Midbrain (tissue), 1 donor: ENCODE results near the gene PRSS33.

Experiments used
- DNase-seq: peaks from one replicate; lab custom pipeline; 2025; lab: John Stamatoyannopoulos, UW

Gene PRSS33

DNA sequence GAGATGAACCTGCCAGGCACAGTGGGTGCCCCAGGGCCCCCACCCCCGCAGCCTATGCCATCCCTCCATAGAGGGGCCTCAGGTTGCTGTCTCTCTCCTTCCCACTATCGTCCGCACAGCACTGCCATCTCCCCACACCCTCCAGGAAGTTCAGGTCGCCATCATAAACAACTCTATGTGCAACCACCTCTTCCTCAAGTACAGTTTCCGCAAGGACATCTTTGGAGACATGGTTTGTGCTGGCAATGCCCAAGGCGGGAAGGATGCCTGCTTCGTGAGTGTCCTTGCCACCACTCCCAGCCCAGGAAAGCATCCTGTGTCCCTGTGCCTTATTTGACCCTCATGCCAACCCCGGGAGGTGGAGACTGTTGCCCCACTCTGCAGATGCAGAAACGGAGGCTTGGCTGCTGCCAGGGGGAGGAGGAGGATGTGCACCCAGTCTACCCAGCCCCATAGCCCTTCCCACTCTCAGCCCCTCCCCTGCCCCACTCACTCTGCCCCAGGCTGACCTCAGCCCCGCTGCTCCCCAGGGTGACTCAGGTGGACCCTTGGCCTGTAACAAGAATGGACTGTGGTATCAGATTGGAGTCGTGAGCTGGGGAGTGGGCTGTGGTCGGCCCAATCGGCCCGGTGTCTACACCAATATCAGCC, 33.6 kb upstream of the PRSS33 start:
- DNase-seq = no peak

DNA sequence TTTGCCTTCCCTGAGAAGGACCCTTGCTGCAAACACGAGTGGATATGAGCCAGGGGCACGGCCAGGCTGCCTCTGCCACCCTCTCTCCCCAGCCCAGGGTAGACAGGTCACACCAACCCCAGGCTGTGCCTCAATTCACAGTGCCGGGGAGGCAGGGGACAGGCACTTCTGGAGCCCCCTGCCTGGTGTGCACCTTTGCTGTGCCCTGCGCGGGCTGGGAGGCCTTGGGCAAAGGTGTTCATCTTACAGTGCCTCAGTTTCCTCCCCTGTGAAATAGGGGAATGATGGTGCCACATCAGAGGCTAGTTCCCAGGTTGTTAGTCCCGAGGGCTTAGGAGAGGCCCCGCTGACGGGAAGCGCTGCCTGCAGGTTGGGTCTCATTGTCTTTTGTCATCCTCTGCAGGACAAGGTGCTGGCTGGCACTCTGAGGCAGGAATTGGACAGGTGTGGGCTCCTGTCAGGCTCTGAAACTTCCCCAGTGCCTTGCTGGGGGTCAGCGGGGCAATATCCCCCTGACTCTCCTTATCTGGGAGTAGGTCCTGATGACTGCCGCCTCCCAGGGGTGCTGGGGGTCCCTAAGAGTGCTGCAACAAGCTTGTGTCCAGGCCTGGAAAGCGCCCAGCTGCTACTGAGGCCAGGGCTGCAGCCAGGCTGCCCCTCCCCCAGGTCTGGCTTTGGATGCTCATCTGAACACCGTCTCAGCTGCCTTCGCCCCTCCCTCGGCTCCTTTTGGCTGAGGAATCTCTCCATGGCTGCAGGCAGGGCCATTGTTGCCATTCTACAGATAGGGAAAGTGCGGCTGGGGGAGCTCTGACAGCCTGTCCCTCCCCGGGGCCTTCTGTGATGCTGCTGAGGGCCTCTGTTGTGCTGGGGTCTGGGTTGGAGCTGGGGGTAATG, 32.8 kb upstream of the PRSS33 start:
- no peak for DNase-seq

DNA sequence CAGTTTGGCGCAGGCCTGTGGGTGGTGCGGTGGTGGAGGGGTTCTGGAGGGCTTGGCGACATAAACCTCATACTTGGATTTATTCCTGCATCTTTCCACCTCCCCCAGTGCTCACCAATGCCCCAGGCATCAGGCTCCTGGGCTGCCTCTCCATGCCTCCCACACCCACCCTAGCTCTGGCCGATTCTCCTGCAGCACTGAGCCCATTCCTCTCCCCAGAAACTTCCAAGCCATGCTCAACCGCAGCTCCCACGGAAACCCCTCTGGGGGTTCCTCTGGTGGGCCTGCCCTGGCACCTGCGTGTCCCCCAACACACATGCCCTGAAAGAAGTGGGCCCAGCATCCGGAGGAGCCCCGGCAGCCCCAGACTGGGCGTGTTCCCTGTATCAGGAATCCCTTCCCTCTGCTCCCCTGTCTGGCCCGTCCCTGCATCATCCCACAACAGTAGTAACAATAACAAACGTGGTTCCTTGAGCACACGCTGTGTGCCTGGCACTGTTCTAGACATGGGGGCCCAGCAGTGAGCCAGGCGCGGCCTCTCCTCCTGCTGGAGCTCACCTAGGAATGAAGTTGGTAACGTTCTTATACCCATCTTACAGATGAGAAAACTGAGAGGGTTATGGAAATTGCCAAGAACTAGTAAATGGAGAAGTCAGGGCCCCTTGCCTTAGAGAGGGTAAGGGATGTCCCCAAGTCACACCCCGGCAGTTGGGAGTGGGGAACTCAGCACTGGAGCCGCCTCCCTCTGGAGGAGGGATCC, 32.0 kb upstream of the PRSS33 start:
- DNase-seq = no peak

DNA sequence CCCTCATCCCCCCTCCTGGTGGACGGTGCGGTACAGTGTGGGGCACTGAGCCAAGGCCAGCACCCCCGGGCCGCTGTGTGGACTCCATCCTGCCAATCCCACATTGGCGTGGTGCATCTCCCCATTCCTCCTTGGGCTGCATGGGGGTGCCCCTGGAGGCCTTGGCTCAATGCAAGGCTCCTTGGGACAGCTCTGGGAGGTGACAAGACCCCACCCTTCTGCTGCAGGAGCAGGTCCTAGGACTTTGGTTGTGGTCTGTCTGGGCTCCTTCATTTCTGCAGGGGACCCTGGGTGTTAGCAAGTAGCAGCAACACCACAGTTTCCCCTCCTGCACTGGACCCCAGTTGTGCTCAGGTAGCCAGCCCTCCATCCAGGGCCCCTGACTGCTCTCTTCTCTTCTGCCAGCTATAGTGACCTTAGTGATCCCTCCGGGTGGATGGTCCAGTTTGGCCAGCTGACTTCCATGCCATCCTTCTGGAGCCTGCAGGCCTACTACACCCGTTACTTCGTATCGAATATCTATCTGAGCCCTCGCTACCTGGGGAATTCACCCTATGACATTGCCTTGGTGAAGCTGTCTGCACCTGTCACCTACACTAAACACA, 31.0 kb upstream of the PRSS33 start:
- no peak for DNase-seq

DNA sequence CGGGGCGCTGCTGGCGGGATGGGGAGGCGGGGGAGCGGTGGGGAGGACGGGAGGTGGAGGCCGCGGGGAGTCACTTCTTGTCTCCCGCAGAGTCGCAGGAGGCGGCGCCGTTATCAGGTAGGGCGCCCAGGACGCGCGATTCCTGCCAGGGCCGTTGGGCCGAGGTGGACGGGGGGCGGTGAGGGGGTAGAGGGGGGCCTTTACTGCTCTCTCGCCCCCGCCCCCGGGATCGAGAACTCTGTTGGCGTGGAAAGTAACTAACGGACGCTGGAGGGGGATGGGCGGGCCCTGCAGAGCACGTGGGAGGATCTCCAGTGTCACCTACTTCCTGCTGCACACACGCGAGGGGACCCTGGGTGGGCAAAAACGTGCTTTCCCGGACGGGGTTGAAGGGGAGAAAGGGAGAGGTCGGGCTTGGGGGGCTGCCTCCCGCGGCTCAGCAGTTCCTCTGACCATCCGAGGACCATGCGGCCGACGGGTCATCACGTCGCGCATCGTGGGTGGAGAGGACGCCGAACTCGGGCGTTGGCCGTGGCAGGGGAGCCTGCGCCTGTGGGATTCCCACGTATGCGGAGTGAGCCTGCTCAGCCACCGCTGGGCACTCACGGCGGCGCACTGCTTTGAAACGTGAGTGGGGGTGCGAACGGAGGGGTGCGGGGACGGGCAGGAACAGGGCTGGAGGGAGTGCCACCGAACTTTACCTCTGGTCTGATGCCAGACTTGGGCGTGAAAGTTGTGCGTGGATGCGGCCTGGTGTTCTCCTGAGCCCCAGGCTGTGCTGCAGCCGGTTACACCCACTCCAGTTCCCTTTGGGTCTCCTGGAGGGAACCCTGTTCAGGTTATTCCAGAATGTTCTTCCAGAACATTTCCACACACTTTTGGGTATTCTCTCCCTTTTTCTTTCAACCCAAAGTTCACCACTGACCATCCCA, 30.2 kb upstream of the PRSS33 start:
- no peak for DNase-seq

DNA sequence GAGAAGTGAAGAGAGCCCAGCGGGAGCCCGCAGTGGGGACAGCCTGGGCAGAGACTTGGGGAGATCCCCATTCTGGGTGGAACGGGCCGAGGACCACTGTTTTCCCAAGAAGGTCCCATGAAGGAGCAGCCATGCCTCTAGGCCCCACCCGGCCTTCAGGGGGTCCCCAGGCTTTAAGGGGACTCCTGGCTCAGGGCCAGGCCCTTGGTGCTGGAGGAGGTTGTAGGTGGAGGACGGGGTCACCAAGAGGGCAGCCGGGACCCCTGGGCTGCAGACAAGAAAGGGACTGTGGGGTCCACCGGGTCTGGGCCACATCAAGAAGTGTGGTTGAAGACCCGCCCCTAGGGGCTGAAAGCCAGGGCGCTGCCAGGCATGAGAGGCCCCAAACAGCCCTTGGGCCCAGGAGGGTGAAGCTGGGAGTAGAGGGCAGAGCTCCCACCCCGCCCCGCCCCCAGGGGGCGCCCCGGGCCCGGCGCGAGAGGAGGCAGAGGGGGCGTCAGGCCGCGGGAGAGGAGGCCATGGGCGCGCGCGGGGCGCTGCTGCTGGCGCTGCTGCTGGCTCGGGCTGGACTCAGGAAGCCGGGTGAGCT, 29.5 kb upstream of the PRSS33 start, which contains the start of gene PRSS21:
PRSS21 (plus strand) TSS at position 487 of the 589 bp plus-strand sequence; CDS start at position 519, 32 bp downstream.
- no peak for DNase-seq

DNA sequence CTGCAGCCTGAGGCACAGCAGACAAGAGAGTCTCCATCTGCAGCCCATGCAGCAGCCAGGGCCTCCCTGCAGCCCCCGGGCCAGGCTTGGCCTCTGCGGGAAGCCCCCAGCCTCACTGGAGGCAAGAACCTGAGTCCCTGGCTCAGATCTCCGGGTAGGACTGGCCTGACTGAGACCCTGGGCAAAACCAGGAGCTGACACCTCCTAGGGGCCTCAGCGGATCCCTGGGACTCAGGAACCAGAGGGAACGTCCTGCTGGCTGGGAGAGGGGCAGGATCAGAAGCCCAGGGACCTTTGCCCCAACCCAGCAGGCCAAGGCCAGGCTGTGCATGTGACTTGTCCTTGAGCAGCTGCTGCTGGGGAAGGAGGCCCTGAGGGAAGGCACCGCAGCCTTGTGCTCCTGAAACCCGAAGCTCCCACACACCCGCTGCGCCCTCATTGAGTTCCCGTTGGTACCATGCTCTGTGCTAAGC, 28.0 kb upstream of the PRSS33 start:
- DNase-seq = no peak

DNA sequence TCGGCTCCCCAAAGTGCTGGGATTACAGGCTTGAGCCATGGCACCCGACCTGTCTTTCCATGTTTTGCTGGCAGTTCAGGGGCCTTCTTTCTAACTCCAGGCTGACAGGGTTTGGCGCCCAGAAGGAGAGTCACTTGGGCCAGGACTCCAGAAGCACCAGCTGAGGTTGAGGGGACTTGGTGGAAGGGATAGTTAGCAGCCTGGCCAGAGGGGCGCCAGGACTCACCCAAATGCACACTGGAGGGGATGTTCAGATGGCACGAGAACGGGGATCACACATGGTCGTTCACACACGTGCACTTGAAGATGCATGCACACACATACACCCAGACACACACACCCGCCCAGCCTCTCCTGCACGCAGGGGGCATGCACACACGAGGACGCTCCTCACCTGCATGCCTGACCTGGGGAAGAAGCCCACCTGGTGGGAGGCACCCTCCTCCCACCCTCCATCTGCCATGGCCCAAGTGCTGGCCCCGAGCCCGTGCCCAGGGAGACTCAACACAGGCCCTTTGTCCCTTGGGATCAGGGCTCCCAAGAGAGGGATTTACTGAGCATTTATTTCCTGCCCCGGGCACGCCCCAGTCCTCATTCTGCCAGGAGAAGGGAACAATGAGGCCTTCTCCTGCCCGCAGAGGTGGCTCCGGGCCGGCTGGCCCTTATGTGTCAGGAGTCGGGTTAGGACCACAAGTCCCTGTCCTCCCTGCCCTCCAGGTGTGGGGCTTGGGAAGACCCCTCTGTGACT, 27.4 kb upstream of the PRSS33 start:
- DNase-seq = no peak

DNA sequence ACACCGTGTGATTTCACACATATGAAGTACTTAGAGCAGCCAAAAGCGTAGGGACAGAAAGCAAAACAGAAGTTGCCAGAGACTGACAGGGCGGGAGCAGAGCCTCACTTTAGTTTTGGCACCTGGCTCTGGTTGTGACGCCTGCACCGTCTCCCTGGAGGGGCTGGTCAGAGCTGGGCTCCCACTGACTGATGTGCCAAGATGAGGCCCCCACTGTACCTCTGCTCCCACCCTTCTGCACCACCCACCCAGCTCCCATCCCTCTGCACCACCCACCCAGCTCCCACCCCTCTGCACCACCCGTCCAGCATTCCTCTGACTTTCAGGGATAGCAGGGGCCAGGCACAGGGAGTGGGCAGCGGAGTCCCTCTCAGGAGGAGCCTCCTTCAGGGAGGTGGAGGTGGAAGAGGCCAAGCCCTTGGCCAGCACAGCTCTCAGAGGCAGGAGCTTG, 26.4 kb upstream of the PRSS33 start:
- no peak for DNase-seq

DNA sequence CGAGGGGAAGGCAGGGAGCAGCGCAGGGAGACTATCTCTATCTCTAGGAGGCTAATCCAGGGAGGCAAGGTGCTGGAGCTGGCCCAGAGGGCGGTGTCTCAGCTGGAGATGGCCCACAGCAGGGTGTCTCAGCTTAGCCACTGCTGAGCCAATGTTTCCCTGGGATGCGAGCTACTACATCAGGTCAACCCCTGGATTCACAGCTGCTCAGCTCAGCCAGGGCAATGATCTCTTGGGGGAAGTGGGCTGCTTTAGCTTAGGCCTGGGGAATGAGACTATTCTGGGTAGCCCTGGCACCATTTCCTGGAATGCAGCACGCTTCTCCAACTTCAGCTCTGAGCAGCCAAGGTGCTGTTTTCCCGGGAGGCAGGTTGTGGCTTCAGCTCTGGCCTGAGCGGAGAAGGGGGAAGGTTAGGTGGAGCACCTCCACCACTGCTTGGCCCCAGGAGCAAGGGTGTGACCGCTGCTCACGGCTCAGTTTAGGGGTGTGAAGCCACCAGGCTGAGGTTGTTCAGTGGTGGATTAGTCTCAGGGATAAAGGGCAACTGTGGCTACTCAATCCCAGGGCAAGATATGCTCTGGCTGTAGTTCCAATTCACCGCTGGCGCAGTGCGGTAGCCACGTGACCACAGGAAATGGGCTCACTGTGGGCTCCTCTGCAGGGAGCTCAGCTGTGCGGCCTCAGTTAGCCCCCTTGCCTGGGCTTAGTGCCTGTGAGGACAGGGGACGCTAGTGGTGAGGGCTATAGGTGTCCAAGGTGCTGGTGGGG, 24.5 kb upstream of the PRSS33 start:
- no peak for DNase-seq

DNA sequence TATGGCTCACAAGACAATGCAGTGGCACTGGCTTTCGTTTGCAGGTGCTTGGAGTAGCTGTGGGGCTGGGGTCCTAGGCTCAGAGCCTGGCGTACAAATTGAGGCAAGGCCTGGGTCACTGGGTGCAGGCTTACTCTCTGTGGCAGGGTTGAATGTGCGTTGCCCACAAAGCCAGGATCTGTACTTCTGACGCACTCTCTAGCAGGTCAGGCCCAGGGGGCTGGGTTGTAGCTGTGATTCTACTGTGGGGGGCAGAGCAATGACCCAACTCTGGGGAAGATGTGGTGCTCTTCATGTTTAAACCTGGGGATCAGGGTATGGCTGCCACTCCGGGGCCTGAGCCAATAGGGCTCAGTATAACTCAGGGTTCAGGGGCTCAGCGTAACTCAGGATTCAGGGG, 23.3 kb upstream of the PRSS33 start:
- no peak for DNase-seq

DNA sequence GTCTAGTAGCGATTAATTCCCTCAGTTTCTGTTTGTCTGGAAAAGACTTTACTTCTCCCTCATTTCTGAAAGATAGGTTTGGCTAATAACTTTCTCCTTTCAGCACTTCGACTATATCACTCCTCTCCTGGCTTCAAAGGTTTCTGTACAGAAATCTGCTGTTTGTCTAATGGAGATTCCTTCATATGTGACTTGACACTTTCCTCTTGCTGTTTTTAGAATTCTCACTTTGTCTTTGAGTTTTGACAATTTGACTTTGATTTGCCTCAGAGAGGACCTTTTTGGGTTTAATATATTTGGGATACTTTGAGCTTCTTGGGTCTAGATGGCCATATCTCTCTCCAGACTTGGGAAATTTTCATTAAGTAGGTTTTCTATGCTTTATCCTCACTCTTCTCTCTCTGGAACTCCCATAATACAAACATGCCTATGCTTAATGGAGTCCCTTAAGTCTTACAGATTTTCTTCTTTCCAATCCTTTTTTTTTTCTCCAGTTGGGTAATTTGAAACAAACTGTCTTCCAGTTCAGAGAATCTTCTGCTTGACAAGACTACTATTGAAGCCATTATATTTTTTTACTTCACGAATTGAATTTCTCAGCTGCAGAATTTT, 21.9 kb upstream of the PRSS33 start:
- no peak for DNase-seq

DNA sequence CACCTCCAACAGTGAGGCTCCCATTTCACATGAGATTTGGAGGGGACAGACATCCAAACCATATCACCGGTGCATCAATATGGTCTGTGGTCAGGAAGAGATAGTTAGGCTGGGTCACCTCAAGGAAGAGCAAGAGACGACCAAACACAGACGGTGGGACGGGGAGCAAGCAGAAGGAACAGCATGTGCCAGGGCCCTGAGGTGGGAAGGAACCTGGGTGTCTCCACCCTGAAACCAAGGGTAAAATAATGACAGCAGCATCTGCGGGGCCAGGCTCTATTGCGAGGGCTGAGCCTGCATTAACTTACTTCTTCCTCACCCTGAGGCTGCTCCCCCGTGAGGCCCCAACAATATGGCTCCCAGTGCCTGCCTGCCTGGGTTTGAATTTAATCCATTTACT, 20.8 kb upstream of the PRSS33 start:
- DNase-seq = no peak

DNA sequence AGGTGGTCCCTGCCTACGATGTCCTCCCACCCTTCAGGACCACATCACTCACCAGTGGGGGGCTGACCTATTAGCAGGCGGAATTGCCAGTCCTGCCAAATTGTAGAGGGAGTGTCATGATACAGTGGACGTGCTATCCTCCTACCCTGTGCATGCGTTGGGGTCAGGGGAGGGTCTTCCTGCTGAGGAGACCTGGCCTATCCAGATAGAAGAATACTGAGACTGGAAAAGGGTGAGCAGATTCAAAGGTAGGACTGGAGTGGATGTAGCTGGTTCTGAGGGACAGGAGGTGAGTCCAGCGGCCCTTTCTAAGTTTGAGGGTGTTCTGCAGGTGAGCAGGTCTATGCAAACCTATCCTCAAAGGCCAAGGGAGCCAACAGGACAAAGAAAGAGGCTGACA, 18.9 kb upstream of the PRSS33 start:
- no peak for DNase-seq

DNA sequence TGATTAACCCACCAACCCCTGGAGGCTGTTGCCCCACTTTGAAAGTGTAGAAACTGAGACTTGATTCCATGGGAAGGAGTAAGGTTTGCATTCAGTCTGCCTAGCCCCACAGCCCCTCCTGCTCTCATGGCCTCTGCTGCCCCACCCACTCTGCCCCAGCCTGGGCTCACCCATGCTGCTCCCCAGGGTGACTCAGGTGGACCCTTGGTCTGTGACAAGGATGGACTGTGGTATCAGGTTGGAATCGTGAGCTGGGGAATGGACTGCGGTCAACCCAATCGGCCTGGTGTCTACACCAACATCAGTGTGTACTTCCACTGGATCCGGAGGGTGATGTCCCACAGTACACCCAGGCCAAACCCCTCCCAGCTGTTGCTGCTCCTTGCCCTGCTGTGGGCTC, 17.4 kb upstream of the PRSS33 start:
- DNase-seq = no peak

DNA sequence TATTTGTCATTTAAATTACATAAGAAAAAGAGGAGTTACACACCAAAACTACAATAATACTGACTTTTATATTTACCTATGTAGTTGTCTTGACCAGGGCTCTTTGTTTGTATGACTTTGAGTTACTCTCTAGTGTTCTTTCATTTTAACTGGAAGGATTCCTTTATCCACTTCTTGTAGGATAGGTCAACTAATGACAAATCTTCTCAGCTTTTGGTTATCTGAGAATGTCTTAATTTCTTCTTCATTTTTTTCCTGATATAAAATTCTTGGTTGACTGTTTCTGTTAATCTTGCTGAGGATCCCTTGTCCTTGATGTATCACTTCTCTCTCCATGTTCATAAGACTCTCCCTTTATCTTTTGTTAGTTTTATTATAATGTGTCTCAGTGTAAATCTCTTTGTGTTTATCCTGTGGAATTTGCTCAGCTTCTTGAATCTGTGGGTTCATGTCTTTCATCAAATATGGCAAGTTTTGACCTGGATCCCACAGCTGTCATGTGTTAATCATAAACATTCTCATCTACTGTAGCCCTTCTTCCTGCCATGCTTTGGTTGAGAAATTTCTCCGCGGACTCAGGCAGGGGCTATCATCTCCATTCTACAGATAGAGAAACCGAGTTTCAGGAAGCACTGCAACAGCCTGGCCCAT, 16.3 kb upstream of the PRSS33 start:
- no peak for DNase-seq

DNA sequence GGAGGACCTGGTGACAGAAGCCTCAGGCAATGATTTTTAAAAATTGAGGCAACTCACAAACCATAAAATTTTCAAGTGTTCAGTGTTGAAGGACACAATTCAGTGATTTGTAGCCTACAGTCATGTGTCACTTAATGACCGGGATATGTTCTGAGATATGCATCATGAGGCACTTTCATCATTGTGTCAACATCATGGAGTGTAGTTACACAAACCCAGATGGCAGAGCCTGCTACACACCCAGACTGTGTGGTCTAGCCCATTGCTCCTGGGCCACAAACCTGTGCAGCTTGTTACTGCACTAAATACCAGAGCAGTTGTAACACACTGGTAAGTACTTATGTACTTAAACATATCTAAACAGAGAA, 12.5 kb upstream of the PRSS33 start:
- DNase-seq = no peak

DNA sequence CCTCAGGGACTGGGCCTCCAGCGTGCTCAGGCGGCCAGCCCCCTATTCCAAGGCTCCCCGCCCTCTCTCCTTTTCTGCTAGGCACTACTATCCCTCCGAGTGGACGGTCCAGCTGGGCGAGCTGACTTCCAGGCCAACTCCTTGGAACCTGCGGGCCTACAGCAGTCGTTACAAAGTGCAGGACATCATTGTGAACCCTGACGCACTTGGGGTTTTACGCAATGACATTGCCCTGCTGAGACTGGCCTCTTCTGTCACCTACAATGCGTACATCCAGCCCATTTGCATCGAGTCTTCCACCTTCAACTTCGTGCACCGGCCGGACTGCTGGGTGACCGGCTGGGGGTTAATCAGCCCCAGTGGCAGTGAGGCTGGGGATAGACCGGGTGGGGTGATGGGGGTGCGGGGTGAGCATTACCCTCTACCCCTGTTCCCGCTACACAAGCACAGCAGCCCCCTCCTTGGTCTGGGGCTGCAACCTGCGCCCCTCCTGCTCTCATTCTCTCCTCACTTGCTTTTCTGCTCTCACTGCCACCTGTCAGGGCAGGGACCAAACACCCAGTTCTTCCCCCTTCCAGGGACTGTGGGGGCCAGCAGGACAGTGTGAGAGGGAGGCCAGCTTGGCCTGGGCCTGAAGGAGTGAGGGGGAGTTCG, 12.0 kb upstream of the PRSS33 start:
- DNase-seq = no peak
